GM21717 (cell line): ENCODE measurements around the gene WDR90.
A peak's percentile ranks its signal among the peaks of the same experiment; 100 is the strongest.

Experiments used
- ATAC-seq: cut with Tn5 transposase; IDR thresholded peaks from one replicate; pipeline ENCODE4 v1.9.1; 2021; ENCODE audit warnings: mild to moderate bottlenecking, moderate library complexity; ENCODE audit not compliant: unreplicated experiment

Gene WDR90

GRCh38 chr16:637081-638018, 11.8 kb upstream of the WDR90 start:
- no peak for ATAC-seq

DNA sequence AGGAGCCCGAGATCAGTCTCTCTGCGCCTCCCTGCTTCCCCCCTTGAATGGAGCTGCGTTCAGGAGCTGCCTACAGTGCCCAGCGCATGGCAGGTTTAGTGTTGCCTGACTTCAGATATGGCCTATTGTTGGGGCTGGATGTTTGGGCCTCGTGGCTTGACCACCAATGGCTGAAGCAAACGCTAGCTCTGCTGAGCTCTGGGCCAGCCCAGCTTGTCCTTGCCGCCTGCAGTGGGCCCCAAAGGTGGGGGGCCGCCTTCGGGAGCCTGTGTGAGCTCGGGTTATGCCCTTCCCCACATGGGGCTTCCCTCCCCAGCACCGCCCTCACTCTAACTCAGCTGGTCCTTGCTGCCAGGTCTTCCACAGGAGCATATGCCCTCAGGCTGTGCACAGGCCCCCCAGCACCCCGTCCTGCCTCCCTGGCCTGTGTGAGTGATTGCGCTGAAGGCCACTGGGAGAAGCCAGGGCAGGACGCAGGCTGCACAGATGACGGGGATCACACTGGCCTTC, 11.1 kb upstream of the WDR90 start:
- ATAC-seq: no peak

DNA sequence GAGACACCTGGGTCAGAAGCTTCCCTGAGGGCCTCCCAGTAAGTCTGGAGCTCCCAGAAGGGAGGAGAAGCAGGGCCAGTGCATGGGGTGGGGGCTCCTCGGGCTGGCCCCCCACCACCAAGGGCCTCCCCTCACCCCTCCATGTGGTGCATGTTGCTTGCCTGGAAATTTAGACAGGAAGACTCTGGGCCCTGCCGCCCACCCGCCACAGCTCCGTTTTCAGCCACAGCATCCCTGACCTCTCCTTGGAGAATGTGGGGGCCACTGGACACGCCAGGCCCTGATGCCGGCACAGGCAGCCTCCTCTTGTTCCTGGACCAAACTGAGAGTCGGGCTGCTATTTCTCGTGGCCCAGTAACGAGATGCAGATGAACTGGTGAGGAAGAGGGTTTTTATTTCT, 10.3 kb upstream of the WDR90 start:
- ATAC-seq: no peak

DNA sequence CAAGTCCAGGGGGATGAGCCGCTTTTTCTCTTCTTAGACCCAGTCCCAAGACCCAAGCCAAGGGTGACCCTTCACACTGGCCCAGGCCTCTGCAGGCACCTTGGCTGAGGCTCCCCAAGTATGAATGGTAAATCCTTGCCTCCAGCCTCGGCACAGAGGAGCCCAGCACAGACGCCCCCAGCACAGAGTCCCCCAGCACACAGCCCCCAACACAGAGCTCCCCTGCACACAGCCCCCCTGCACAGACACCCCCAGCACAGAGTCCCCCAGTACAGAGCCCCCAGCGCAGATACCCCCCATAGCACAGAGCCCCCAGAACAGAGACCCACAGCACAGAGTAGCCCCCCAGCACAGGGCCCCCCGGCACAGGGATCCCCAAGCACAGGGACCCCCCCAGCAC, 8.6 kb upstream of the WDR90 start:
- ATAC-seq: no peak

GRCh38 chr16:641326-642188, 7.6 kb upstream of the WDR90 start, which contains the start of gene MCRIP2:
TSS of gene MCRIP2 (plus strand) at chr16:641828. CDS start at chr16:641992, 164 bp downstream.
- peak; percentile 46 for ATAC-seq

DNA sequence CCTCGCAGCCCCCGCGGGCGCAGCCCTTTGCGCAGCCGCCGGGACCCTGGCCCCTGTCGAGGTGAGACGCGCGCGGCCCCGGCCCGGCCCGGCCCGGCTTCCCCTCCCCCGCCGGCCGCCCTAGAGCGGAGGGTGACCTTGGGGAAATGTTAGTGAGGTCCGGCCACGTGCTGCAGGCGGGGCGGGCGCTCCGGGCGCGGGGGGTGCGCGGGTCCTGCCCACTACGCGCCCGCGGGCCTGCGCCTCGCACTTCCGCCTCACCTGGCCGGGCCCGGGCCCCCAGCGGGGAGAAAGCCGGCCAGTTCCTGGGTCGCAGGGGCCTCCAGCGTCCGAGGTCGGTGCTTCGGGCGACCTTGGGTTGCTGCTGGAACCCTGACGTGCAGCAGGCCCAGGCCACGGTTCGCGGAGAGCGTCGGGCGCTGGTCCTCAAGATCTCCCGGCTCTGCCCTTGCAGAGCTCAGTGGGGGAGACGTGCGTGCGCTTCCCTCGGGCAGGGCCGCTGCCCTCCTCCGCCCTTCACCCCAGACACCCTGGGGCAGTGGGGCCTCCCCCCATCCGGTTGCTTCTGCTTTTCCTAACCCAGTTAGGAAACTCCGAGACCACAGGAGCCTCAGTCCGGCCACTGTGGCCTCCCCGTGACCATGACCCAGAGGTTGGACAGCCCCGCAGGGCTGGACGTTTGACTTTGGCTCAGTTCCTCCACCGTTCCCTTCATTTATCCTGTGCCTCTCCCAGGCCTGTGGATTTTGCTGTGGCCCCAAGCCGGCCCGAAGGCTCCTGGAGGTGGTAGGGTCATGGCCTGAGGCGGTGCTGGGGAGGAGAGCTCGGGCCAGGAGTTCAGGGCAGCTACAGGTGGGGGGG, 6.7 kb upstream of the WDR90 start:
- ATAC-seq: peak; percentile 24

GRCh38 chr16:643050-643368, 6.2 kb upstream of the WDR90 start:
- ATAC-seq: no peak

DNA sequence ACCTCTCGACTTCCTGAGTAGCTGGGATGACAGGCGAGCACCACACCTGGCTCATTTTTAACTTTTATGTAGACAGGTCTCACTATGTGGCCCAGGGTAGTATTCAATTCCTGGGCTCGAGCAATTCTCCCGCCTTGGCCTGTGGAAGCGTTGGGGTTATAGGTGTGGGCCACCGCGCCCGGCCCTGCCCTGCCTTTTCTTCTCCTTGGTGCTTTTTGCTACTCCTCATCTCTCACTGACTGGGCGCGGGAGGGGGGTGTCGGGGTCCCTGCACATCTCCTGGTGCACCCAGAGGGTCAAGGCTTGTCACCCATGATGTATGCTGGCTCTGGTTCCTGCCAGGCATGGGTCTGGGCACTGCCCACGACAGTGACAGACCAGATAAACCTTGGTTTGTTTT, 4.6 kb upstream of the WDR90 start:
- no peak for ATAC-seq

- ATAC-seq: no peak
Measured at GRCh38 chr16:645852-646678, 3.1 kb upstream of the WDR90 start.

GRCh38 chr16:646679-647172, 2.4 kb upstream of the WDR90 start:
- ATAC-seq: no peak

GRCh38 chr16:647173-647902, 1.8 kb upstream of the WDR90 start:
- no peak for ATAC-seq

GRCh38 chr16:648071-648780, 939 bp upstream of the WDR90 start:
- ATAC-seq: no peak

GRCh38 chr16:649631-650030, 466 bp downstream of the WDR90 start:
- ATAC-seq: no peak

GRCh38 chr16:651844-652243, 2.7 kb downstream of the WDR90 start:
- ATAC-seq: no peak

DNA sequence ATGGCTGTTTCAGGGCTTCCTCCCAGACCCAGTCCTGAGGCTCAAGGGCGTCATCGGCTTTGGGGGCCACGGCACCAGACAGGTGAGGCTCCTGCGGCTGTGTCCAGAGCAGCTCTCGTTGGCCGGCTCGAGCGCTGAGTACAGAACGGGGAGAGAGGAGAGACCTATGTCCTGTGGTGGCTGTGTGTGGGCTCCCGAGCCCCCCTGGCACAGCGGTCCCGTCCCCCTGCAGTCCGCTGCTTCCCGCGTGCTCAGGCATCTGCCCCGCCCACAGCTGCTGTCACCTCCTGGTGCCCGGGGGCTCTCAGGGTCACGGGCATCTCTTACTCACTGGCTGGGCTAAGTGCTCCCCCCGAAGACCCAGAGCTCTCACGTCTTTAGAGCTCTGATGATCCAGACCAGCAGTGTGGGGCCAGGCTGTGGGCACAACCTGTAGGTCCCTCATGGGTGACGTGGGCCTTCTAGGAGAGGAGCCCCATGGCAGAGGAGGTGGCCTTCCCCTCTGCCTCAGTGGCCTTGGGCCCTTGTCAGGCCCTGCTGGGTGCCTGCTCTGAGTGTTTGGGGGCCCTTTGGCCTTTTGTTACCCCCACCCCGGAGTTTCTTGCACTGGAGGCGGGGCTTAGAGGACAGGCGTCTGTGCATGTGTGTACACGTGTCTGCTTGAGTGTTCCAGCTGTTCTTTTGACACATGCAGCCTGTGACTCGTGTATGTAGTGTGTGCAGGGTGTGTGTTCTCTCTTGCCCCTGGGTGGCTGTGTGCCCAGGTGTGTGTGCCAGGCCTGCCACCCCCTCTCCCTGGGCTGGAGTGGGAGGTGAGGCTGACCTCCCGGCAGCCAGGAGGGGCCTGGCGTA, 3.5 kb downstream of the WDR90 start:
- ATAC-seq: no peak

- ATAC-seq: no peak
Measured at GRCh38 chr16:654034-654433, 4.9 kb downstream of the WDR90 start.

DNA sequence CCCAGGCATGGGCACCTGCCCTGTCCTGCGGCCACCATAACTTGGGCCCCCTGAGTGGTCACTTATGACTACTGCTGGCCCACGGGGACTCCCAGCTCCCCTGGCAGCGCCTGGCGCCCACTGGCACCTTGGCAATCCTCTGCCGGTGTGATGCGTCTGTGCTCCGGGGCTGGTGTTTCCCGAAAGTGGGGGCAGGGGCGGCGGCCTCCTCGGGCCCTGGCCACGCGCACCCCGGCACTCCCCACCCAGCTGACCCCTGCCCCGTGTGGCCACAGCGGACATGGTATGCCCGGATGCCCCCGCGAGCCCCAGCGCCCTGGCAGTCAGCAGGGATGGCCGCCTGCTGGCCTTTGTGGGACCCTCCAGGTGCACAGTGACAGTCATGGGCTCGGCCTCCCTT, 8.3 kb downstream of the WDR90 start:
- ATAC-seq: no peak
